A549 (cell line): ENCODE results near the gene ICAM5. TPM values are rescaled to one million over a fixed set of nuclear protein-coding genes. Genes with fewer than 3 reads are reported as not detected.

Source experiments
- ATAC-seq, 2 experiments: fragments of 200-7000 bp in 1 of 2; fragments of >200 bp in 1 of 2; cut with Nextera tagmentation in 1 of 2; cut with Tn5 transposase in 1 of 2; 3 replicates each; pipeline versions ENCODE4 v1.8.0 to v1.9.1; 2018 to 2020; ENCODE audit warnings: mild to moderate bottlenecking in 1 of 2, moderate library complexity in 1 of 2
- CTCF ChIA-PET: fragments of 300-600 bp; sonication (Branson Sonifier 250); formaldehyde crosslinking; extraction: SDS; loops from one replicate; lab custom pipeline; 2021; ENCODE audit warnings: antibody characterized with exemption, inconsistent platforms; lab: Yijun Ruan, JAX
- POLR2A ChIA-PET: fragments of 350-600 bp; formaldehyde crosslinking; extraction: SDS; loops from one replicate; lab custom pipeline; 2021; ENCODE audit warnings: antibody characterized with exemption, inconsistent platforms; lab: Yijun Ruan, JAX
- DNase-seq, 2 experiments: peaks; one replicate each; pipeline versions ENCODE4 v3.0.0 to v3.0.0-alpha.2; 2011 to 2016; ENCODE audit warnings: low read depth in 1 of 2, low spot score in 1 of 2
- FAIRE-seq: peaks from 2 replicates; lab custom pipeline; 2011; peaks lifted over from hg19 to GRCh38; lab: Jason Lieb, UNC
- H3K27ac ChIP-seq, 2 experiments: fragments of >200 bp; sonication (Bioruptor Twin); formaldehyde crosslinking; 3 replicates each; pipeline ENCODE4 v1.5.1; 2016 to 2017
- H3K4me1 ChIP-seq: fragments of >200 bp; sonication (Bioruptor Twin); formaldehyde crosslinking; 3 replicates; pipeline ENCODE4 v1.6.1; 2016
- H3K4me2 ChIP-seq: fragments of >200 bp; sonication (Bioruptor Twin); formaldehyde crosslinking; 3 replicates; pipeline ENCODE4 v1.6.1; 2016
- H3K4me3 ChIP-seq: fragments of >200 bp; sonication (Bioruptor Twin); formaldehyde crosslinking; 3 replicates; pipeline ENCODE4 v1.5.1; 2016
- H3K9me3 ChIP-seq: fragments of >200 bp; sonication (Bioruptor Twin); formaldehyde crosslinking; 3 replicates; pipeline ENCODE4 v1.6.1; 2016
- ATOH8 ChIP-seq: fragments of 250-450 bp; sonication (Bioruptor Pico); IDR thresholded peaks from 2 replicates; pipeline ENCODE4 v1.5.0; 2020; ENCODE audit warnings: low read depth, mild to moderate bottlenecking, moderate library complexity
- BCL3 ChIP-seq: fragments of >200 bp; sonication (Bioruptor Twin); formaldehyde crosslinking; IDR thresholded peaks from 3 replicates; pipeline ENCODE4 v1.6.1; 2016
- CBX2 ChIP-seq: fragments of 200-600 bp; sonication (generic); IDR thresholded peaks from 2 replicates; pipeline ENCODE4 v1.6.1; 2016; ENCODE audit warnings: low read depth, mild to moderate bottlenecking, borderline replicate concordance
- ELK1 ChIP-seq: fragments of 150-350 bp; IDR thresholded peaks from 2 replicates; pipeline ENCODE4 v1.6.1; 2014; ENCODE audit warnings: low read depth, mild to moderate bottlenecking, low read length
- FOSB ChIP-seq: fragments of 250-450 bp; sonication (Bioruptor Pico); IDR thresholded peaks from 2 replicates; pipeline ENCODE4 v1.5.0; 2020; ENCODE audit warnings: mild to moderate bottlenecking, moderate library complexity
- HDAC2 ChIP-seq: fragments of 200-600 bp; sonication (generic); IDR thresholded peaks from 2 replicates; pipeline ENCODE4 v1.6.1; 2016
- JUN ChIP-seq, 2 experiments: fragments of >200 bp; sonication (Bioruptor Twin); formaldehyde crosslinking; IDR thresholded peaks; 2 replicates in 1 of 2; 3 replicates in 1 of 2; pipeline ENCODE4 v1.6.1; 2016 to 2017
- JUNB ChIP-seq: fragments of >200 bp; sonication (Bioruptor Twin); formaldehyde crosslinking; IDR thresholded peaks from 2 replicates; pipeline ENCODE4 v1.6.1; 2016
- MAZ ChIP-seq: fragments of 150-350 bp; IDR thresholded peaks from 2 replicates; pipeline ENCODE4 v1.6.1; 2014; ENCODE audit warnings: antibody characterized with exemption, low read depth, low read length, borderline replicate concordance
- NFE2L2 ChIP-seq: fragments of 150-350 bp; conservative IDR thresholded peaks from 2 replicates; pipeline ENCODE4 v1.6.1; 2014; ENCODE audit warnings: low read length
- NPAS2 ChIP-seq: fragments of 250-450 bp; sonication (Bioruptor Pico); IDR thresholded peaks from 2 replicates; pipeline ENCODE4 v1.8.0; 2022; ENCODE audit warnings: mild to moderate bottlenecking, moderate library complexity, borderline replicate concordance
- PHF8 ChIP-seq: fragments of 200-600 bp; sonication (generic); IDR thresholded peaks from 2 replicates; pipeline ENCODE4 v1.6.1; 2016; ENCODE audit warnings: low read depth, mild to moderate bottlenecking, antibody characterized with exemption, moderate library complexity, borderline replicate concordance
- POLR2AphosphoS2 ChIP-seq: conservative IDR thresholded peaks from 2 replicates; pipeline ENCODE4 v1.6.1; 2012; ENCODE audit warnings: low read length, improper control_type of control experiment, inconsistent platforms
- RAD21 ChIP-seq, 2 experiments: fragments of >200 bp in 1 of 2; sonication (Bioruptor Twin) in 1 of 2; formaldehyde crosslinking in 1 of 2; IDR thresholded peaks in 1 of 2; conservative IDR thresholded peaks in 1 of 2; 2 replicates in 1 of 2; 3 replicates in 1 of 2; pipeline ENCODE4 v1.6.1; 2012 to 2018; ENCODE audit warnings: inconsistent platforms in 1 of 2
- RARB ChIP-seq: fragments of 250-450 bp; sonication (Bioruptor Pico); IDR thresholded peaks from 2 replicates; pipeline ENCODE4 v1.8.0; 2021; ENCODE audit warnings: mild to moderate bottlenecking, moderate library complexity
- REST ChIP-seq: fragments of 200-600 bp; sonication (generic); IDR thresholded peaks from 2 replicates; pipeline ENCODE4 v1.6.1; 2016; ENCODE audit warnings: antibody characterized with exemption, mild to moderate bottlenecking, moderate library complexity
- SMC3 ChIP-seq: fragments of >200 bp; sonication (Bioruptor Twin); formaldehyde crosslinking; IDR thresholded peaks from 3 replicates; pipeline ENCODE4 v1.6.1; 2018; ENCODE audit warnings: inconsistent platforms
- SREBF2 ChIP-seq: fragments of 450-650 bp; IDR thresholded peaks from 2 replicates; pipeline ENCODE4 v1.6.1; 2014; ENCODE audit warnings: mild to moderate bottlenecking, moderate library complexity
- ZNF302 ChIP-seq: fragments of 250-450 bp; sonication (Bioruptor Pico); IDR thresholded peaks from 2 replicates; pipeline ENCODE4 v1.9.0; 2021; ENCODE audit warnings: inconsistent platforms, mild to moderate bottlenecking, moderate library complexity
- WGBS: methylation state at CpG from one replicate; pipeline ENCODE4 v1.1.6; 2017; ENCODE audit errors: missing lambda C conversion rate; 5-methylcytosine and 5-hydroxymethylcytosine counted together
- polyA plus RNA-seq, 4 experiments: library from polyadenylated mRNA; depleted of rRNA in 3 of 4; stranded (reverse); fragments of >200 nt; fragmentation: RNase III in 1 of 4; extraction: RNeasy Plus Mini Kit Qiagen cat#74134 plus additional on column Dnase treatment in 1 of 4; gene quantifications; 2 replicates in 3 of 4; 3 replicates in 1 of 4; pipeline ENCODE4 v1.2.3, GENCODE V29; 2011 to 2017

ICAM5 gene
- polyA plus RNA-seq, 2 of the 4 experiments (the other 2 are of a cell fraction): 0.35 to 0.77 TPM

GRCh38 chr19:10284065-10284959, 5.4 kb upstream of the ICAM5 start:
- CTCF ChIA-PET: interaction anchor here (1.0 to 4.5 kb wide), 4 partner anchors 14 to 134 kb away, joined by 3 to 15 read pairs (median 4); partner anchors contain the start of gene ICAM1
- FAIRE-seq (no peak), ATAC-seq (no peak), DNase-seq (no peak)
- no peak for TF ChIP-seq ELK1
- TF ChIP-seq CBX2: no peak
- TF ChIP-seq SMC3: no peak
- TF ChIP-seq RARB (CRISPR knock-in tag): no peak
- no peak for TF ChIP-seq SREBF2
- TF ChIP-seq JUN (IDR thresholded peaks at IDR 0.05): no peak
- no peak for TF ChIP-seq HDAC2
- TF ChIP-seq PHF8: no peak
- no peak for TF ChIP-seq RAD21 (conservative IDR thresholded peaks at IDR 0.05 in 1 of 2, IDR thresholded peaks at IDR 0.05 in 1 of 2)
- TF ChIP-seq NFE2L2: no peak
- no peak for TF ChIP-seq ATOH8 (CRISPR knock-in tag)
- no peak for TF ChIP-seq NPAS2
- no peak for TF ChIP-seq MAZ
- Histone ChIP-seq H3K27ac (no peak overlapping the region), H3K4me2 (no peak overlapping the region), H3K9me3 (no peaks in the 10 kb centered on the region), H3K4me1 (peaks cover 8% of the 10 kb centered on the region; the same call in 1 of the 3 replicates), H3K4me3 (no peak overlapping the region)
- 91% methylated on average over 23 of the region's 34 CpGs for WGBS
- POLR2A ChIA-PET: no interaction called here

- WGBS: 100% methylated on average over 6 of the region's 13 CpGs
- H3K4me3 ChIP-seq: no peak overlapping the region
- CTCF ChIA-PET: interaction anchor here (1.0 to 2.5 kb wide), 4 partner anchors 15 to 106 kb away, joined by 3 to 10 read pairs (median 4); no protein-coding TSS in a partner anchor
- H3K4me1 ChIP-seq: peaks cover 8% of the 10 kb centered on the region; the same call in 1 of the 3 replicates
- ATAC-seq: no peak
- POLR2A ChIA-PET: no interaction called here
- H3K9me3 ChIP-seq: no peaks in the 10 kb centered on the region
- DNase-seq: no peak
- no peak overlapping the region for H3K4me2 ChIP-seq
- no peak overlapping the region for H3K27ac ChIP-seq
- FAIRE-seq: no peak
- TF ChIP-seq JUNB: no peak
- no peak for TF ChIP-seq FOSB
- TF ChIP-seq, all 56 proteins: peak for 0
Measured at GRCh38 chr19:10284960-10285278, 4.8 kb upstream of the ICAM5 start.

- peaks cover 13% of the 10 kb centered on the region for H3K4me1 ChIP-seq
- ChIA-PET CTCF (interaction anchor here (1.1 to 2.5 kb wide), 5 partner anchors 13 to 106 kb away, joined by 3 to 10 read pairs (median 5); partner anchors contain the start of gene TYK2), POLR2A (no interaction called here)
- H3K9me3 ChIP-seq: no peaks in the 10 kb centered on the region
- no peak overlapping the region for H3K27ac ChIP-seq
- WGBS: 83% methylated on average over 3 of the region's 4 CpGs
- no peak for FAIRE-seq
- no peak for DNase-seq
- no peak overlapping the region for H3K4me3 ChIP-seq
- no peak for ATAC-seq
- H3K4me2 ChIP-seq: no peak overlapping the region
- TF ChIP-seq HDAC2 (no peak), POLR2AphosphoS2 (no peak), BCL3 (no peak), MAZ (no peak), ZNF302 (no peak), REST (no peak)
Measured at GRCh38 chr19:10285393-10285792, 4.4 kb upstream of the ICAM5 start.
